DOHH2 (cell line): ENCODE results near the gene FAM200C.

Experiments used
- H3F3A ChIP-seq: fragments of 200-600 bp; sonication (generic), shearing (Covaris generic); 2 replicates; pipeline ENCODE4 v1.6.0; 2016; ENCODE audit warnings: antibody characterized with exemption, mild to moderate bottlenecking; ENCODE audit not compliant: control insufficient read depth, insufficient read depth
- H3K27ac ChIP-seq: fragments of 200-600 bp; sonication (generic); 2 replicates; pipeline ENCODE4 v1.5.1; 2014; ENCODE audit warnings: low read depth, mild to moderate bottlenecking, low read length, moderate library complexity
- H3K27me3 ChIP-seq: fragments of 200-600 bp; sonication (generic); 2 replicates; pipeline ENCODE4 v1.6.1; 2014; ENCODE audit warnings: mild to moderate bottlenecking, low read length, mixed read lengths; ENCODE audit not compliant: control insufficient read depth
- H3K36me3 ChIP-seq: fragments of 200-600 bp; sonication (generic); 2 replicates; pipeline ENCODE4 v1.6.1; 2014; ENCODE audit warnings: mild to moderate bottlenecking, low read length, moderate library complexity, mixed read lengths; ENCODE audit not compliant: control insufficient read depth
- H3K4me1 ChIP-seq: fragments of 200-600 bp; sonication (generic); 2 replicates; pipeline ENCODE4 v1.6.1; 2014; ENCODE audit warnings: mild to moderate bottlenecking, low read length, mixed read lengths; ENCODE audit not compliant: control insufficient read depth
- H3K4me2 ChIP-seq: fragments of 200-600 bp; sonication (generic); 2 replicates; pipeline ENCODE4 v1.6.0; 2014; ENCODE audit warnings: mild to moderate bottlenecking, low read length, moderate library complexity
- H3K4me3 ChIP-seq: fragments of 200-600 bp; sonication (generic); 2 replicates; pipeline ENCODE4 v1.5.1; 2014; ENCODE audit warnings: mild to moderate bottlenecking, low read length, mixed read lengths
- H3K79me2 ChIP-seq: fragments of 200-600 bp; sonication (generic); 2 replicates; pipeline ENCODE4 v1.6.1; 2014; ENCODE audit warnings: mild to moderate bottlenecking, low read length, mixed read lengths; ENCODE audit not compliant: control insufficient read depth
- H3K9me2 ChIP-seq: fragments of 200-600 bp; sonication (generic); replicated peaks from 2 replicates; pipeline ENCODE4 v1.6.1; 2014; ENCODE audit warnings: mild to moderate bottlenecking, low read length, mixed read lengths; ENCODE audit not compliant: control insufficient read depth
- H3K9me3 ChIP-seq: fragments of 200-600 bp; sonication (generic); 2 replicates; pipeline ENCODE4 v1.6.1; 2014; ENCODE audit warnings: antibody characterized with exemption, low read length, mixed read lengths; ENCODE audit not compliant: control insufficient read depth, insufficient read depth
- H4K20me1 ChIP-seq: fragments of 200-600 bp; sonication (generic); 2 replicates; pipeline ENCODE4 v1.6.0; 2014; ENCODE audit warnings: low read depth, mild to moderate bottlenecking, antibody characterized with exemption, low read length, moderate library complexity; ENCODE audit not compliant: control insufficient read depth, insufficient read depth
- CTCF ChIP-seq: fragments of 200-600 bp; sonication (generic); IDR thresholded peaks from one replicate; pipeline ENCODE4 v1.5.1; 2014; ENCODE audit warnings: antibody characterized with exemption, mild to moderate bottlenecking, low read depth, low read length; ENCODE audit not compliant: poor library complexity, severe bottlenecking
- EZH2phosphoT487 ChIP-seq: fragments of 200-600 bp; sonication (generic); IDR thresholded peaks from 2 replicates; pipeline ENCODE4 v1.6.1; 2017; ENCODE audit warnings: borderline replicate concordance, mild to moderate bottlenecking, antibody characterized with exemption, low read length, moderate library complexity, mixed read lengths

The FAM200C gene

DNA sequence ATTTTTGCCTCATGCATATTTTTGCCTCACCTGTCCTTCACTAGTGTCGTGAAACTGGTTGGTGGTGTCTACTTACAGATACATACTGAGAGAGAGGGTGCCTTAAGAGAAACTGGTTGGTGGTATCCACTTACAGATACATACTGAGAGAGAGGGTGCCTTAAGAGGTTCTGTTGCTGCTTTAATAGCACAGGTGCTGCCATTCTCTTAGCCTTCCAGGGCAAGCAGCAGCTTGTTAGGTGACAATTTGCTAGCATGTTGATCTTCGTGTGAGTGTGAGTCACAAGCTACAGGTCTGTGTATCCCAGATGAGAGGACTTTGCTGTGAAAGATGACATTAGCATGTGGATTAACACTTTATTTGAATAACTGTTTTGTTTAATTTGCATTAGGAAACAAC is 23.2 kb upstream of the FAM200C start:
- no peaks in the 10 kb centered on the region for H4K20me1 ChIP-seq
- H3K4me3 ChIP-seq: peak overlapping the region; percentile 93
- H3K27me3 ChIP-seq: no peaks in the 10 kb centered on the region
- peaks cover 66% of the 10 kb centered on the region for H3K36me3 ChIP-seq
- peaks cover 40% of the 10 kb centered on the region for H3F3A ChIP-seq
- H3K79me2 ChIP-seq: peaks cover 75% of the 10 kb centered on the region
- peak overlapping the region; percentile 77 for H3K4me2 ChIP-seq
- H3K9me2 ChIP-seq: no peaks in the 10 kb centered on the region
- no peak for TF ChIP-seq CTCF
- TF ChIP-seq EZH2phosphoT487: no peak
- peak overlapping the region; percentile 74 for H3K27ac ChIP-seq
- H3K9me3 ChIP-seq: no peaks in the 10 kb centered on the region
- peaks cover 71% of the 10 kb centered on the region for H3K4me1 ChIP-seq

DNA sequence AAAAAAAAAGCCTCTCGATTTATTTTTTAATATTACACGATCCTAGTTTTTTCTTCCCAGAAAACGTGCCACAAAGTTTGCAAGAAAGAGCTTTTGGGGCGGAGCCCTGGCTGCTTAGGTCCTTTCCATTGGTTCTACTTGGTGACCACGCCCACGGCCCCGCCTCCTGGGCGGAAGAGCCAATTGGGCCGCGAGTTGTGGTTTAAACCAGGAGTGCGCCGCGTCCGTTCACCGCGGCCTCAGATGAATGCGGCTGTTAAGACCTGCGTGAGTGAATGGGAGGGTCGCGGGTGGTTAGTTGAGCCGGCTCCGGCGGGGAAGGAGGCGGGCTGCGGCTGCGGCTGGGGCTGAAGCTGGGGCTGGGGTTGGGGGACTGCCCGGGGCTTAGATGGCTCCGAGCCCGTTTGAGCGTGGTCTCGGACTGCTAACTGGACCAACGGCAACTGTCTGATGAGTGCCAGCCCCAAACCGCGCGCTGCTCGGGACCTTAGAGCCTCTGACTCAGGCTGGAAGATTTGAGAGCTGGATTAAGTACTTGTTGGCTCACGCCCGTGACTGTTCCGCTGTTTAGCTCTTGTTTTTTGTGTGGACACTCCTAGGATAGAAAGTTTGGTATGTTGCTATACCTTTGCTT is 21.9 kb upstream of the FAM200C start, which contains the start of gene PTTG1:
PTTG1 (plus strand) TSS at position 231 of the 634 bp plus-strand sequence. CDS start 458 bp downstream, outside the sequence.
- peaks cover 37% of the 10 kb centered on the region for H3F3A ChIP-seq
- peaks cover 75% of the 10 kb centered on the region for H3K4me1 ChIP-seq
- no peaks in the 10 kb centered on the region for H3K9me2 ChIP-seq
- H3K27me3 ChIP-seq: no peaks in the 10 kb centered on the region
- peak within 1 kb of the TSS; percentile 95 for H3K27ac ChIP-seq
- H3K4me2 ChIP-seq: peak within 1 kb of the TSS; percentile 77
- H4K20me1 ChIP-seq: no peaks in the 10 kb centered on the region
- TF ChIP-seq EZH2phosphoT487: no peak
- TF ChIP-seq CTCF: no peak
- peak within 1 kb of the TSS; percentile 93 for H3K4me3 ChIP-seq
- peaks cover 55% of the 10 kb centered on the region for H3K36me3 ChIP-seq
- peaks cover 83% of the 10 kb centered on the region for H3K79me2 ChIP-seq
- no peaks in the 10 kb centered on the region for H3K9me3 ChIP-seq

GRCh38 chr5:160420331-160420610 is 20.4 kb upstream of the FAM200C start:
- Histone ChIP-seq H3K9me3 (no peaks in the 10 kb centered on the region), H4K20me1 (no peaks in the 10 kb centered on the region), H3K79me2 (peaks cover 83% of the 10 kb centered on the region), H3K27ac (peak overlapping the region; percentile 95), H3K4me3 (peak overlapping the region; percentile 93), H3K36me3 (peaks cover 46% of the 10 kb centered on the region), H3K4me1 (peaks cover 72% of the 10 kb centered on the region), H3F3A (peaks cover 26% of the 10 kb centered on the region), H3K4me2 (peak overlapping the region; percentile 77), H3K9me2 (no peaks in the 10 kb centered on the region), H3K27me3 (no peaks in the 10 kb centered on the region)
- TF ChIP-seq CTCF: no peak
- TF ChIP-seq EZH2phosphoT487: no peak
